ENCODE results near the gene DARS1. TPM values are rescaled to one million over a fixed set of nuclear protein-coding genes. Genes with fewer than 3 reads are reported as not detected.

Gene DARS1
- total and polyA plus RNA-seq, 2 donors (not counting 1 experiment from before 2014, with no cell fraction given), result 36.7 to 88.3 TPM

DNA sequence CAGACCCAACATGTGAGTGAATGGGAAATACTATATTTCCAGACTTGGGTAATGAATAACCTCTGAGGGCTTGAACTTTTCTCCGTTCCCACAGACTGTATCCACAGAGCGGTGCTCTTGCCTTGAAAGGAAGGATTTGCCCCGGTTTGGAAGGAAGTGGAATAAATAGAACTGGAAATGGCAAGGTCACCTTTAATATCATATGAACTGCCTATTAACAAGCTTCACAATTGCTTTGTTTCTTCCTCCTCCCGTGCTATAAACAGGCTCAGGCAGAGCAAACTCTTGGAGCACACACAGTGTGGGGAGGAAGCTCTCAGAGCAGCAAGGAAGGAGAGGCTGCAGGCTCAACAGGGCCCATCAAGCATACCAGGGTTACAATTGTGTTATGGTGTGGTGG, 28.5 kb upstream of the DARS1 start:
- Mint-ChIP-seq H3K27me3 (no peaks in the 10 kb centered on the region), H3K4me3 (no peak overlapping the region), H3K27ac (no peak overlapping the region), H3K4me1 (peaks cover 32% of the 10 kb centered on the region), H3K9me3 (ENCODE audit: insufficient read depth) (no peaks in the 10 kb centered on the region)
- no peak for DNase-seq
- H3K36me3 ChIP-seq (replicated peaks in 1 of 2; ENCODE audit: control extremely low read depth in 1 of 2, control insufficient read depth in 1 of 2, extremely low read depth in 1 of 2, insufficient read depth in 2 of 2, low read length in 1 of 2), result no peaks in the 10 kb centered on the region
- intact Hi-C loops (cut with micrococcal nuclease), result no loop called here
- ATAC-seq (ENCODE audit: low read depth), result no peak
- no peak overlapping the region for H3K27ac ChIP-seq (ENCODE audit: low read length in 2 of 2)
- H3K79me2 ChIP-seq (ENCODE audit: control insufficient read depth, insufficient read depth, low read length), result no peaks in the 10 kb centered on the region
- H2AFZ ChIP-seq (ENCODE audit: insufficient read depth, low read depth, low read length, poor library complexity, severe bottlenecking), result no peak overlapping the region
- no peak overlapping the region for H3K9ac ChIP-seq (ENCODE audit: low read length)
- H3K9me3 ChIP-seq (ENCODE audit: control extremely low read depth in 1 of 3, control insufficient read depth in 2 of 3, insufficient read depth in 1 of 3, low read length in 2 of 3), result no peaks in the 10 kb centered on the region
- peak overlapping the region in 1 of 5 experiments; percentile 7 for H3K4me3 ChIP-seq (ENCODE audit: control extremely low read depth in 1 of 5, extremely low read depth in 1 of 5, insufficient read depth in 1 of 5, low read depth in 2 of 5, low read length in 4 of 5)
- H3K4me2 ChIP-seq (replicated peaks; ENCODE audit: low read depth, low read length, poor library complexity, severe bottlenecking), result no peak overlapping the region
- peaks cover 25 to 26% of the 10 kb centered on the region in 2 donors for H3K4me1 ChIP-seq (ENCODE audit: control insufficient read depth in 2 of 2, insufficient read depth in 2 of 2, low read length in 2 of 2)
- TF ChIP-seq, protein P1, sequence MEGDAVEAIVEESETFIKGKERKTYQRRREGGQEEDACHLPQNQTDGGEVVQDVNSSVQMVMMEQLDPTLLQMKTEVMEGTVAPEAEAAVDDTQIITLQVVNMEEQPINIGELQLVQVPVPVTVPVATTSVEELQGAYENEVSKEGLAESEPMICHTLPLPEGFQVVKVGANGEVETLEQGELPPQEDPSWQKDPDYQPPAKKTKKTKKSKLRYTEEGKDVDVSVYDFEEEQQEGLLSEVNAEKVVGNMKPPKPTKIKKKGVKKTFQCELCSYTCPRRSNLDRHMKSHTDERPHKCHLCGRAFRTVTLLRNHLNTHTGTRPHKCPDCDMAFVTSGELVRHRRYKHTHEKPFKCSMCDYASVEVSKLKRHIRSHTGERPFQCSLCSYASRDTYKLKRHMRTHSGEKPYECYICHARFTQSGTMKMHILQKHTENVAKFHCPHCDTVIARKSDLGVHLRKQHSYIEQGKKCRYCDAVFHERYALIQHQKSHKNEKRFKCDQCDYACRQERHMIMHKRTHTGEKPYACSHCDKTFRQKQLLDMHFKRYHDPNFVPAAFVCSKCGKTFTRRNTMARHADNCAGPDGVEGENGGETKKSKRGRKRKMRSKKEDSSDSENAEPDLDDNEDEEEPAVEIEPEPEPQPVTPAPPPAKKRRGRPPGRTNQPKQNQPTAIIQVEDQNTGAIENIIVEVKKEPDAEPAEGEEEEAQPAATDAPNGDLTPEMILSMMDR (IDR thresholded peaks at IDR 0.05), result no peak
- no peak for TF ChIP-seq EZH2 (IDR thresholded peaks at IDR 0.05; ENCODE audit: borderline replicate concordance, insufficient read depth, low read depth, low read length, poor library complexity, severe bottlenecking)
- CTCF ChIA-PET, result no interaction called here
- H4K20me1 ChIP-seq (ENCODE audit: control insufficient read depth, insufficient read depth, low read length, poor library complexity, severe bottlenecking), result no peaks in the 10 kb centered on the region
- no peaks in the 10 kb centered on the region for H3K27me3 ChIP-seq (replicated peaks in 1 of 4; ENCODE audit: control extremely low read depth in 1 of 4, control insufficient read depth in 3 of 4, insufficient read depth in 4 of 4, low read length in 3 of 4)
- POLR2A ChIA-PET, result no interaction called here
- WGBS (ENCODE audit: insufficient coverage), result no CpG with 5 or more reads among the region's 4 CpGs

DNA sequence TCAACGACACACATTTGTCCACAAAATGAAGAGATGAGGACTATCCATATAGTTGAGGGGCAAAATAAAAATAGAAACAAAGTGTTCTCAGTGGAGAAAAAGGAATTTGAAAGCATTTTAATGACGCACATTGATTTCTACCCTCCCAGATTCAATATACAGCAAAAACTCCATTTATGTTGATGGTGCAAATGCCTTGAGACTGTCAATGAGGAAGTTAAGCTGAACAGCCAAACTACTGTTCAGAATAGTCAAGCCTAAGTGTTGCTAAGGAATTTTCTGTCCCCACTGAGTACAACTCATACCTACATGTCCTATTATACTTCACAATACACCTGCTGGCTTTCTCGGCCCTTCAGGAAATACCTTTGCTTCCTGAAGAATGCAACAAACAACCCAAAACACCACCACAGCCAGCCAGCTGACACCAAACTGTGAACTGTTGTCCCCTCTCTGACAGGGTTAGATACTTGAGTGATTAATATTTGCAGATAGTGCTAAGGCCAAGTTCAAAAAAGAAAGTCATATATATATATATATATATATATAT, 27.8 kb upstream of the DARS1 start:
- Histone ChIP-seq H3K4me3 (ENCODE audit: control extremely low read depth in 1 of 5, extremely low read depth in 1 of 5, insufficient read depth in 1 of 5, low read depth in 2 of 5, low read length in 4 of 5) (no peak overlapping the region), H2AFZ (ENCODE audit: insufficient read depth, low read depth, low read length, poor library complexity, severe bottlenecking) (no peak overlapping the region), H3K27ac (ENCODE audit: low read length in 2 of 2) (no peak overlapping the region), H3K4me1 (ENCODE audit: control insufficient read depth in 2 of 2, insufficient read depth in 2 of 2, low read length in 2 of 2) (peaks cover 25 to 26% of the 10 kb centered on the region in 2 donors), H3K9ac (ENCODE audit: low read length) (no peak overlapping the region), H3K9me3 (ENCODE audit: control extremely low read depth in 1 of 3, control insufficient read depth in 2 of 3, insufficient read depth in 1 of 3, low read length in 2 of 3) (no peaks in the 10 kb centered on the region), H4K20me1 (ENCODE audit: control insufficient read depth, insufficient read depth, low read length, poor library complexity, severe bottlenecking) (no peaks in the 10 kb centered on the region), H3K36me3 (replicated peaks in 1 of 2; ENCODE audit: control extremely low read depth in 1 of 2, control insufficient read depth in 1 of 2, extremely low read depth in 1 of 2, insufficient read depth in 2 of 2, low read length in 1 of 2) (no peaks in the 10 kb centered on the region), H3K4me2 (replicated peaks; ENCODE audit: low read depth, low read length, poor library complexity, severe bottlenecking) (no peak overlapping the region), H3K27me3 (replicated peaks in 1 of 4; ENCODE audit: control extremely low read depth in 1 of 4, control insufficient read depth in 3 of 4, insufficient read depth in 4 of 4, low read length in 3 of 4) (no peaks in the 10 kb centered on the region), H3K79me2 (ENCODE audit: control insufficient read depth, insufficient read depth, low read length) (no peaks in the 10 kb centered on the region)
- intact Hi-C loops (cut with micrococcal nuclease), result no loop called here
- DNase-seq, result no peak
- WGBS (ENCODE audit: insufficient coverage), result 22% methylated on average over 1 of the region's 3 CpGs
- H3K4me3 Mint-ChIP-seq, result no peak overlapping the region
- ChIA-PET CTCF (no interaction called here), POLR2A (interaction anchor here (0.6 kb wide), 1 partner anchor 25 kb away, joined by 5 read pairs; no protein-coding TSS in a partner anchor)
- no peak for ATAC-seq (ENCODE audit: low read depth)
- no peak overlapping the region for H3K27ac Mint-ChIP-seq
- H3K4me1 Mint-ChIP-seq, result peaks cover 36% of the 10 kb centered on the region
- no peak for TF ChIP-seq EZH2 (IDR thresholded peaks at IDR 0.05; ENCODE audit: borderline replicate concordance, insufficient read depth, low read depth, low read length, poor library complexity, severe bottlenecking)
- TF ChIP-seq, protein P1 (IDR thresholded peaks at IDR 0.05), result no peak
- no peaks in the 10 kb centered on the region for H3K27me3 Mint-ChIP-seq
- H3K9me3 Mint-ChIP-seq (ENCODE audit: insufficient read depth), result no peaks in the 10 kb centered on the region

Measured in B cell (primary cell).